GM10847 (cell line): ENCODE measurements around the gene GINS1.

ENCODE experiments used
- POLR2A ChIP-seq: IDR thresholded peaks from 2 replicates; pipeline ENCODE4 v1.6.1; 2011; ENCODE audit not compliant: insufficient read length; ENCODE audit errors: extremely low read depth

The GINS1 gene

DNA sequence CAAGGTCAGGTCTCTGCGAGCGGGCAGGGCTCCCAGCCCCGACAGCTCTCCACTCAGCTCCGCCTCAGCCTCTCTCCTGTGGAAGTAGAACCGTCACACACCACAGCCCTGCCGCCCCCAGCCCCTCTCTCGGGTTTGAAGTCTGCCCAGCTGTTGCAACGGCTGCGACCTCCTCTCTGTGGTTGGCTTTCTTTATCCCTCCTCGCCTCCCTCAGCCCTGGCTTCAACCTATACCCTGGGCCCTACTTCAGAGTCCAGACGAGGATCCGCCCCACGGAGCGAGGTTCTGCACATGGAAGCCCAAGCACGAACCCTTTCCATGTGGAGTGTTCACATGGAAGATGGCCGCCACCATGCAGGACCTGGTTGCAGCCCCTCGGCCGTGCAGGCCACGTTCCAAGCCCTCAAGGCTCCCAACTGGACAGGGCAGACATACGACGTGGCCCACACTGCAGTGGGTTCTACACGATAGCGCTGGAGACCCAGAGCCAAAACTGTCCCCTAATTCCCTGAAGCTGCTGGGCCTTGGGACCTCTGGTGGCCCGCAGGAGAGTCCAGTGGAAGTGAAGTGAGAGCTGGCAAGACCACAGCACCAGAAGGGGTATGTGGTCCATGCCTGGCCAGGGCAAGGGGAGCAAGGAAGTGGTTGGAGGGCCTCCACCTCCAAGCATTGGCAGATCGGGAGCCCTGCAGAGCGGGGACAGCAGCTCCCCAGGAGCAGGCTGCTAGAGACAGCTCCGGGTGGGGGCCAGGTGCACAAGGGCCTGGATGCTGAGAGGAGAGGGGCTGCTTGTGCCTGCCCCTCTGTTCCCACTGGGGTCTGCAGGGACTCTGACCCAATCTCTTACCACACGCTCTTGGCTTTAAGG, 69.8 kb downstream of the GINS1 start:
- TF ChIP-seq POLR2A = no peak

DNA sequence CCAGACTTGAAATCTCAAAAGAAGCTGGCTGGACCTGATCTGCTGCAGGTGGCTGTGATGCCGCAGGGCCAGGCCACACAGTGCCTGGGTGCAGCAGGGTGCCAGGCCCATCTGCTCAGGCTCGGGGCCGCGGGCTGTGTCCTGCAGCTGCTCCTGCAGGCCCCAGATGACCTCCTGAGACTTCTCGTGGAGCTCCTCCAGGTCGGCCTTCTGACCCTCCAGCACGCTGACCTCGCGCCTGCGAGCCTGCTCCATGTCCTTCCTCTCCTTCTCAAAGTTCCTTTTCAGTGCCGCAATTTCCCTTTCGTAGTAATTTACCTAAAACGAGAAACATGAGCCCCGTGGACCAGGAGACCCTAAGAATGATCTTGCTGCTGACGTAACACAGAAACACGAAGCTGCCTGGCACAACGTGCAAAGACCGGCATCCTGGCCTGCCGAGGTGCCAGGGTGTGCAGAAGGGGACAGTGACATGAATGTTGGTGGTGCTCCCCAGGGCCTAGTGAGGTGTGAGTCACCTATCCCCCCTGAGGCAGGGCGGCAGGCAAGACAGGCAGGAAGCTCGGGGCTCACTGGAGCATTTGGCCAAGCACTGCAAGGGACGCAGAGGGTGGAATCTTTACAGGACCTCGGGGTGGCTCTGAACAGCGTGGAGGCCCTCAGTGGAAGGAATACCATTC, 71.6 kb downstream of the GINS1 start:
- no peak for TF ChIP-seq POLR2A

DNA sequence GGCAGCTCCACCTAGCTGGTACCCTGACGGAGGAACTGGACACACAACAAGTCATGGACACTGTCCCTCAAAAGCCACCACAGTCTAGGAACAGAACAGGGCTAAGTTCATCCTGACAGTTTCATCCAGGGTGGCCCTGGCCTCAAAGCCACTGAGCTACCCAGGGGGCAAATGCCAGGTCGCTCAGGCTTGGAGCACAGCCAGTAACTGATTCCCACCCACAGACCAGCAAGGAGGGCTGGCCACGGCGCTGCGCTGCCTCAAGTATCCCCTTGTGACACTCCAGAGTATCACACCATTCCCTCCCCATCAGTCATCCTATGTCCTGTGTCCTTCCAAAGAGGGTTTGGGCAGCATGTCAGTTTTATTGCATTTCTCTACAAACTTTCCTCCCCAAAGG, 72.2 kb downstream of the GINS1 start:
- no peak for TF ChIP-seq POLR2A

DNA sequence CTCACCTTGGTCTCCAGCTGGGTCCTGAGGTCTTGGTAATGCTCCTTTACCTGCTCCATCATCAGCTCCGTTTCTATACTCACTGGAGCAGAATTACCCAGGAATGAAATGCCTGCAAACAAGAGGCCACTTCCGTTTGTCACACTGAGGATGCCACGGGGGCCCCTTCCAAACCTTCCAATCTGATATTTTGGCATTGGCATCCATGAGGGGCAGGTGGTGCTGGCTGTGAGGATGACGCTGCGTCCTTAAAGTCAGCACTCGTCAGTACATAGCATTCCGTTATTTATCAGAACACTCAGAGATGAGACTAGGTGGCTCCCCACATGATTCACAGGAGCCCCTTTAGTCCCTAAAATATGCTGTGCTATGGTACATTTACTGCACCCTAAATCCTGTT, 72.7 kb downstream of the GINS1 start:
- TF ChIP-seq POLR2A = no peak

DNA sequence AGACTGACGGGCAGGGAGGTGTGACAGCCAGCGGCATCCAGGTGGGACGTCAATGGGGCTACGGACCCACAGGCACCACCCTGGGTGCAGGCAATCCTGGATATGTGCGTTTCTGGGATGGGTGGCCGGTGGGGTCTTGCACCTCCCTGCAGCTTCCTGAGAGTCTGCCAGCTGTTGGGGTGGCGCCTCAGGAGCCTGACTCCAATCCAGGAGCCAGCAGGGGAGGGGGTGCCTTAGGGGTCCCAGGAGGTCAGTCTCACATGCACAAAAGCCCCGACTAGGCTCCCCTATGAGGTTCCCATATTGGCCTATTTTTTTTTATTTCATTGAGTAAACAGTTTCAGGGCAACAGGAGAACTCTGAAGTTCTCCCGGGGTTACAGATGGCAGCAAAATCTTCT, 73.3 kb downstream of the GINS1 start:
- no peak for TF ChIP-seq POLR2A

DNA sequence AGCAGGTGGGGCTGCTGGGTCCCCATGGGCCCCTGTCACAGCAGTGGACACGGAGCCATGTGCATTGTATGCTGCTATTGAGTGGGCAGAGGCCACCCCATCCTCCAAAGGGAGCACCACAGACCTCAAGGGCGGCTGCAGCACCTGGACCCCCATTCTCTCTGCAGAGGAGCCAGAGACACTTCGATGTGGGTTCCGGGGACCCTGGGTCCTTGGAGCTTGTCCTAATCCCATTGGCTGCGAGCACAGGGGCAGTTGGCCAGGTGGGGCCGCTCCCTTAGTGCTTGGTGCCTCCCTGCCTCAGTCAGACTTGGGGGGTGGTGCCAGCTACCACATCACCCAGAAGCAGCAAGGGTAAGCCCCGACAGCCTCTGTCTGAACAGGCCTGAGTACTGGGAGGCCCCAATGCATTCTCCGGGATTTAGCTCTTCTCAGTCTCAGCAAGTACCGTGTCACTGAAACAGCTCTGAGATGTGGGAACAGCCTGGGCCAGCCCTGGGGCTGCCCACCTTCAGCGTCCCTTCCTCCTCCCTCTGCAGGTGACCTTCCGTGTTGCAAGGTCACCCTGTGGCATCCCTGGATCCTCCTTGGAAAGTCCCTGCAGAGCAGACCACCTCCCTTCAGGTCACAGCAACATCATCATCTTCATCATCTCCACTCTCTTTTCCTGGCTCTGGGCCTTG, 73.9 kb downstream of the GINS1 start:
- TF ChIP-seq POLR2A = no peak

DNA sequence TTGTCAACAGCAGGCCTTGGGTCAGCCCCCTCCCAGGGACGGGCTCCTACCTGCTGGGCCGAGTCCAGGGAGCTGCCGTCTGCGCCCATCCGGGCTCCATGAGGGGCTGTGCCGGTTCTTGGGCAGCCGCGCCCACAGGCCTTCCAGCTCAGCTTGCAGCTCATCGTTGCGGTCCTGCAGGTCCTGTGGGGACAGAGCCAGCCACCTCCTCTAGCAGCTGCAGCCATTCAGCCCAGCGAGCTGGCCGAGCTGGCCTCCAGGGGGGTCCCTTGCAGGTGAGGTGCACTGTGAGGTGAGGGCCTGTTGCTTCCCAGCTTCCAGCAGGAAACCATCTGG, 74.4 kb downstream of the GINS1 start:
- TF ChIP-seq POLR2A = no peak

DNA sequence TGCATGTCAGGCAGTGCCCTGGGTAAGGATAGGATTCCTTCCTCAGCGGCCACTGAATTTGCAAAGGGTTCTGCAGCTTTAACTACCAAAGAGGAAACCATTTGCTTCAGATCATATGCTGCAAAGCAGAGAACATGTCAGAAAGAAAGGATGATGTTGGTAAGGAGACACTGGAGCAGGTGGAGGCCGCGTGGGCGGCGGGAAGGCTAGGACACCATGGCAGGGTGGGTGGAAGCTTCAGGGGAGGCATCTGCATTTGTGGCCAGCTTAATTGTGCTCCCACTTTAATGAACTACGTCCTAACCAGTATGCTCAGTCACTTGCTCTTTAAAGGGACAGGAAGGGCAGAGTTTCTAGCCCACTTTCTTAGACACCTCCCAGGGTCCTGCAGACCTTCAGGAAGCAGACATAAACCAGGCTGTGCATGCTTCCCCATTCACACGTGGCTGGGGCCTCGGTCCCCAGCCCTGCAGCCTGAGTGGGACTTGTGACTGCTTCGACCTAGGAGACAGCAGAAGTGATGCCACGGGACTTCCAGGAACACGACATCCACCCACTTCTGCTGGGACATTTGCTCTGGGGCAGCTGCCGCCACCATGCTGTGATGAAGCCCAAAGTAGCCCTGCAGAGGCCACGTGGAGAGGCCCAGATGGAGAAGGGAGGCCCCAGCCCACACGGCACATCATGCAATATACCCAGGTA, 76.1 kb downstream of the GINS1 start:
- TF ChIP-seq POLR2A = no peak

DNA sequence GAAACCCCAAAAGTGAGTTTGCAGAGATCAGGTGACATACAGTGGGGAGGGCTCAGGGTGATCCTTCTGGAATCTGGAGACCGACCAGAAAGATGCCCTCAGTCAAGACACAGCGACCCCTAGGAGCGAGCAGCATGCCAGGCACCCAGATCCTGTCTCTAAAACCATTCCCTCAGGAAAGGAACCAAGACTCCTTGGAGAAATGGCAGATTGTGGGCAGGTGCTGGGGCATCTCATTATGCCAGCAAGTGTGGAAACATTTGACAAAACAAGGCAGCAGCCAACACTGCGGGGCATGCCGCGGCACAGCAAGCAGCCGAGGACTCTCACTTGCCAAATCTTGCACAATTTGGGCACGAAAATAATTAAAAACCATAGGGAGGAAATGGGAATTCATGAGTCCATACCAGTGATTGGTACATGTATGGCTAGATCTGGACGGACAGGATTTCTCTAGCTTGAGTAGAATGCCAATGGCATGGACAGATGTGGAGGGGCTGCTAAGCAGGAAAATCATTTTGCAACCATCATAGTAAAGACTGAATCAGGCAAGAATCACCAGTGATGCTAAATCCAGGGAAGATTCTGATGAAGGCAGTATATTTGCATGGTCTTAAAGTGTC, 76.9 kb downstream of the GINS1 start:
- TF ChIP-seq POLR2A = no peak

DNA sequence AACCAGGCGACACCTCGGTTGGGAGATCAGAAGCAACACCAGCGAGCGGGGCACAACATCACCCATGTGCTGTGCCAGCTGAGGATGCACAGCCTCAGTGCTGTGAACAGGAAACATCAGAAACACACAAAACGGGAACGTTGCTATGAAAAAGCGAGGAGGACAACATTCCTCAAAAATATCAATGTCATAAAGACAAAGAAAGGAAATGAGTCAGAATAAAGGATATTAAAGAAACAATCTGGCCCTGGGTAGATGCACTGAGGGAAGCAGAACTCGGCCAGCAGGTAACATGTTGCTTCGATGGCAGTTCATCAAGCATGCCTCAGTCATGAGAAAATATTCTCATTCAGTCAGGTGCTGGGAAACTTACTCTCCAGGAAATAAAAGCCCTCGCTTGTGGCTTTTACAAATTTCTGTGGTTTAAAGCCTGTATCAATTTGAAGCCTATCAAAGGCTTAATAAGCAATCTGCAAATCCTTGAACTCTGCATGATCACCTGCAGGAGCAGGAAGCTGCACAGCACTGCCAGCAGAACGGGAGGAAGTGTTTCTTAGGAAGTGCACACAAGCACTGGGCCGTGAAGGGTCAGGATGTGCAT, 77.5 kb downstream of the GINS1 start:
- TF ChIP-seq POLR2A = no peak

DNA sequence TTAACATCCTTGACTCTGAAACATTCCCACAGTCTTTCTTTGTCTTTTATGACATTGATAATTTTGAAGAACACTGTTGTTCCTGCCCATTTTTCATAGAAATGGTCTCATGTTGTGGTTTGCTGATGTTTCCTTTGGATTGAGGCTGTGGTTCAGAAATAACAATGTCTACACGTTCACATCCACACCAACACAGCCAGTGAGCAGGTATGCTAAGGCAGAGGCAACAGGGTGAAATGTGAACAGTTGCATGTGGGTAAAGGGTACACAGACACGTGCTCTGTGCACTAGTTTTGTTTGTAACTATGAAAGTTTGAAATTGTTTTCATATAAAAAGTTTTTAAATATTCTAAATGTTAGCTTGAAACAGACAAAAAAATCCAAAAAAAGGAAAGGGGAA, 78.4 kb downstream of the GINS1 start:
- TF ChIP-seq POLR2A = no peak

DNA sequence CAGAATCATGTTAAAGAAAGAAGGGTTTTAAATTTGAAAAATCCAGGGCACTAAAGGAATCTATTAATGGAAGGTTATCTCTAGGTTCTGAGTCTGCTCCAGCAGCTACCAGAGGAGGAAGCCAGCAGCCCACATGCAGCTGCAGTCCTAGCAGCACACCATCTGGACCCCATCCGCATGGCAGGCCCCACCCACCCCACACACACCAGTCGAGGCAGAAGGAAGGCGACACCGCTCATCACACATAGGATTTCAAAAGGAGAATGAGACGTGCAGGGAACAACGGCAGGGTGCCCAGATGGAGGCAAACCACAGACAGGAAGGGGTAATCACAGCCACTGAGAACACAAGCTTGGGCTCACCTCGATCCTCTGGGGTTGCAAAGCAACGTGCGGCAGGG, 78.9 kb downstream of the GINS1 start:
- TF ChIP-seq POLR2A = no peak

DNA sequence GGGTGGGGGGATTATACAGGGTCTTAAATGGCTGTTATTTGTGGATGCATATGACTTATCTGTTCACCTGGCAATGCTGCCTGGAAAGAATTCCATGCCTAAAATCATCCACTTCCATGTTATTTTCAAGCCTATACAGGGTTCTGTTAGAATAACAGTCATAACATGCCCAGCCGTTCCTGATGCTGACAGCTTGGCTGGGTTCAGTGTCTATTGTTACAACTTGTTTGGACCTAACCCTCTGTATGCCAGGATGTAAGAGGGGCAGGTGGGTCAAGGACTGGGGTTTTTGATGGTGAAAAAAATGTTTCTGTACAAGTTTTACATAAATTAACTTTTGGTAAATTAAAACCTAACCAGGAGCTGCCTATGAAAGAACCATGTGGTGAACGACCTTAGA, 79.8 kb downstream of the GINS1 start:
- TF ChIP-seq POLR2A = no peak

DNA sequence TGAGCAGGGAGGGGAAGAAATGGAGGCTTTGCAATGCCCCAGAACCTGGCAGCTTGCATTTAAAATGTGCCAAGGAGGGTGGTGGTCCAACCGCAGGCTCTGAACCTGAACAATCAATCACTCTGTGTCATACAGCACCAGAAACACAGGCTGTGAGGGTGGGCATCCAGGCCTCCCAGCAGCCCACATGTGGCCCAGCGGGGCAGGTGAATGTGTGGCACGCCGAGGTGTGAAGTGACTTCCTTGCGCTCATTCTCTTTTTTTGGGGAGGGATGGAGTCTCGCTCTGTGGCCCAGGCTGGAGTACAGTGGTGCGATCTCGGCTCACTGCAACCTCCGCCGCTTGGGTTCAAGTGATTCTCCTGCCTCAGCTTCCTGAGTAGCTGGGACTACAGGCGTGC, 80.5 kb downstream of the GINS1 start:
- no peak for TF ChIP-seq POLR2A
